GM19455 (cell line): ENCODE measurements around the gene PPARG.
"Not testable (repeated sequence)": the region's sequence is repeated elsewhere in the genome, so short reads cannot be mapped to it uniquely, and the experiment has no call there.

ENCODE experiments used
- ATAC-seq: cut with Tn5 transposase; IDR thresholded peaks from one replicate; pipeline ENCODE4 v1.9.1; 2021; ENCODE audit not compliant: unreplicated experiment

The PPARG gene

GRCh38 chr3:12454076-12454815 is 165.4 kb downstream of the PPARG start:
- no peak for ATAC-seq

- ATAC-seq, result no peak
These were observed 165.9 kb downstream of the PPARG start for GRCh38 chr3:12454816-12455121.

GRCh38 chr3:12455740-12456139 is 166.9 kb downstream of the PPARG start:
- ATAC-seq, result no peak

GRCh38 chr3:12456441-12456840 is 167.6 kb downstream of the PPARG start:
- ATAC-seq, result no peak

GRCh38 chr3:12457380-12457779 is 168.5 kb downstream of the PPARG start:
- ATAC-seq, result not testable (repeated sequence)

- no peak for ATAC-seq
These were observed 170.0 kb downstream of the PPARG start for GRCh38 chr3:12458901-12459300.

- ATAC-seq, result no peak
These were observed 171.3 kb downstream of the PPARG start for GRCh38 chr3:12460127-12460526.

GRCh38 chr3:12461097-12461649 is 172.3 kb downstream of the PPARG start:
- no peak for ATAC-seq

- no peak for ATAC-seq
These were observed 173.5 kb downstream of the PPARG start for GRCh38 chr3:12462159-12462947.

- ATAC-seq, result no peak
These were observed 174.8 kb downstream of the PPARG start for GRCh38 chr3:12463686-12464085.

- ATAC-seq, result no peak
These were observed 175.3 kb downstream of the PPARG start for GRCh38 chr3:12464181-12464580.

- no peak for ATAC-seq
These were observed 176.4 kb downstream of the PPARG start for GRCh38 chr3:12465151-12465835.

- ATAC-seq, result no peak
These were observed 177.0 kb downstream of the PPARG start for GRCh38 chr3:12465836-12466225.

GRCh38 chr3:12467746-12468145 is 178.9 kb downstream of the PPARG start:
- no peak for ATAC-seq

GRCh38 chr3:12468276-12468675 is 179.4 kb downstream of the PPARG start:
- no peak for ATAC-seq

- ATAC-seq, result no peak
These were observed 179.9 kb downstream of the PPARG start for GRCh38 chr3:12468757-12469156.

GRCh38 chr3:12469222-12469621 is 180.4 kb downstream of the PPARG start:
- not testable (repeated sequence) for ATAC-seq

GRCh38 chr3:12470111-12470510 is 181.2 kb downstream of the PPARG start:
- no peak for ATAC-seq

GRCh38 chr3:12470680-12471079 is 181.8 kb downstream of the PPARG start:
- no peak for ATAC-seq

- ATAC-seq, result no peak
These were observed 182.4 kb downstream of the PPARG start for GRCh38 chr3:12471241-12471640.

- no peak for ATAC-seq
These were observed 183.2 kb downstream of the PPARG start for GRCh38 chr3:12472000-12472610.
